GM19324 (cell line): ENCODE measurements around the gene ZSCAN4.

ENCODE experiments used
- ATAC-seq: cut with Tn5 transposase; IDR thresholded peaks from one replicate; pipeline ENCODE4 v1.9.1; 2021; ENCODE audit warnings: mild to moderate bottlenecking, moderate library complexity; ENCODE audit not compliant: unreplicated experiment, low FRiP score

ZSCAN4 gene

DNA sequence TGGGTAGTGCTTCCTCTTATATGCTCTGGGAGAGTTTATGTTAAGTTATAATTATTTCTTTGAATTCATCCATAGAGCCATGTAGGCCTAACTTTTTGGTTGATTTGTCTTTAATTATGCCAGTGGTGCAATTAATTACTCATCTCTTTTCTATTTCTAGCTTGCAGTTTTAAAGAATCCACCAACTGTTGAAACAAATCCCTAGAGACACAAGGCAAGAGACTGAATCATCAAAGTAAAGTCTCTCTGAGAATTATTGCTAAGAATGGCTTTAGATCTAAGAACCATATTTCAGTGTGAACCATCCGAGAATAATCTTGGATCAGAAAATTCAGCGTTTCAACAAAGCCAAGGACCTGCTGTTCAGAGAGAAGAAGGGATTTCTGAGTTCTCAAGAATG, 7.1 kb downstream of the ZSCAN4 start:
- ATAC-seq = no peak

DNA sequence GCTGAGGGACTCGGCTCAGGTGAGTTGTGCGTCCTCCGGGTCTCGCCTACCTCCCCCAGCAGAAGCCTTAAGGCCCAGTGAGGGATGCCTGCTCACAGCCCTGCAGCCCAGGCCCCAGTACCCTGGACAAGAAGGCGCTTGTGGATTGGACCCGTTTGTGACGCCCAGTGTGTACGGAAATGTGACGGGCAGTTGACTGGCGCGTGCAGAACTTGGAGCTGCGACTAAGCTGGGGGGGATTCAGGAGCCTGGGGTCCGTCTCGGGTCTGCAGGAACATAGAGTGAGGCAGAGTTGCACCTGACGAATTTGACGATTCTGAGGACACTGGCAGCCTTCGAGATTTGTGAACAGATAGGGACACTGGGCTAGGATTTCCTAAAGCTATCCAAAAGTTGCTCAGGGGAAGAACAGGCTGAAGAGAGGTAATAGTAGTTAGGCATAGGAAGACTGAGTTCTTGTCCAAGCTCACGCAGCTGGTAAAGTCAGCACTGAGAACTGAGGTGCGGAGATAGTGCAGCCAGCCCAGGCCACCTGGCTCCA, 13.6 kb downstream of the ZSCAN4 start:
- ATAC-seq = no peak

DNA sequence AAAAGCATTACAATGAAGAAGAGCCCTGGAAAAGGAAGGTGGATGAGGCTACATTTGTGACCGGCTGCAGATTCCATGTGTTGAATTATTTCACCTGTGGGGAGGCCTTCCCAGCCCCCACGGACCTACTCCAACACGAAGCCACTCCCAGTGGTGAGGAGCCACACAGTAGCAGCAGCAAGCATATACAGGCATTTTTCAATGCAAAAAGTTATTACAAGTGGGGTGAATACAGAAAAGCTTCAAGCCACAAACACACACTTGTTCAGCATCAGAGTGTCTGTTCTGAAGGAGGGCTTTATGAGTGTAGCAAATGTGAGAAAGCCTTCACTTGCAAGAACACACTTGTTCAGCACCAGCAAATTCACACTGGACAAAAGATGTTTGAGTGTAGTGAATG, 18.0 kb downstream of the ZSCAN4 start:
- no peak for ATAC-seq

DNA sequence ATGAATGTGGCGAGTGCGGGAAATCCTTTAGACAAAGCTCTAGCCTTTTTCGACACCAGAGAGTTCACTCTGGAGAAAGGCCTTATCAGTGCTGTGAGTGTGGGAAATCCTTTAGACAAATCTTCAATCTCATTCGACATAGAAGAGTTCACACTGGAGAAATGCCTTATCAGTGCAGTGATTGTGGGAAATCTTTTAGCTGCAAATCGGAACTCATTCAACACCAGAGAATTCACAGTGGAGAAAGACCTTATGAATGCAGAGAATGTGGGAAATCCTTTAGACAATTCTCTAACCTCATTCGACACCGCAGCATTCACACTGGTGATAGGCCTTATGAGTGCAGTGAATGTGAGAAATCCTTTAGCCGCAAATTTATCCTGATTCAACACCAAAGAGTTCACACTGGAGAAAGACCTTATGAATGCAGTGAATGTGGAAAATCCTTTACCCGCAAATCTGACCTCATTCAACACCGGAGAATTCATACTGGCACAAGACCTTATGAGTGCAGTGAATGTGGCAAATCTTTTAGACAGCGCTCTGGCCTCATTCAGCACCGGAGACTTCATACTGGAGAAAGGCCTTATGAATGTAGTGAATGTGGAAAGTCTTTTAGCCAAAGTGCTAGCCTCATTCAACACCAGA, 18.8 kb downstream of the ZSCAN4 start:
- no peak for ATAC-seq

DNA sequence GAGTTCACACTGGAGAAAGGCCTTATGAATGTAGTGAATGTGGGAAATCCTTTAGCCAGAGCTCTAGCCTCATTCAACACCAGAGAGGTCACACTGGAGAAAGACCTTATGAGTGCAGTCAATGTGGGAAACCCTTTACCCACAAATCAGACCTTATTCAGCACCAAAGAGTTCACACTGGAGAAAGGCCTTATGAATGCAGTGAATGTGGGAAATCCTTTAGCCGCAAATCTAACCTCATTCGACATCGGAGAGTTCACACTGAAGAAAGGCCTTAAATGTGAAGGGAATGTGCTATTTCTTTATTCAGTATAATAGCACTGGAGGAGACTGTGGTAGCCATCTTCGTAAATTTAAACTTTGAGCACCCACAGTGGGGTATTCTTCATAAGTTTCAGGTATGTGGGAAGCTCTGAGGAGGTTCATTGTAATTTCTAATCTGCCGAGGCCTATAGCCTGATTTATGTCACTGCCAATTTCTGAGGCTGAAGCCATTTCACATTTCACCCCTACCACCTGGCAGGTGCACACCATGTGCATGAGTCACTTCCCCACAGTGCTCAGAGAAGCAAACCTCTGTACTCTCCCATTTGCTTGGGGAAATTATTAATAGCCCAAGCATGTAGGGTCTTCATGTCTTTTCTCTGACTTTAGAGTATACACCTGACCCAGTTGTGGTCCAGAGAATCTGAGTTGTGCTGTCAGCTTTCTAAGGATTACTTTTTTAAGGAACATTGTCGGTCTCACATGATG, 19.5 kb downstream of the ZSCAN4 start:
- no peak for ATAC-seq

DNA sequence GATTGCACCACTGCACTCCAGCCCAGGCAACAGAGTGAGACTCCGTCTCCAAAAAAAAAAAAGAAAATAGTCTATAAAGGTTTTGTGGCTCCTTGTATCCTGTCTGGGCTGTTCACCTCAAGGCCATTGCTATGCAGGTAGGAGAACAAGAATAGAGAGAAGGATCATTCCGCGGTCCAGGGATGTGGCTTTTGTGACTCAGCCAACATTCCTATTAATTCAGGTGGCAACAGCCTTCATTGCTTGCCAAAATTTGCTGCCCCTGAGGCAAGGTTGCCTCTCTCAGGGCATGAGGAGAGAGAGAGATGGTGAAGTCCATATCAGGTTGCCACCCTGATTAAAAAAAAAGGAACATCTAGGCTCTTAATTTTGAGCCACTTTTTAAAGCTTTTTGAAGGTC, 21.0 kb downstream of the ZSCAN4 start:
- ATAC-seq = no peak

DNA sequence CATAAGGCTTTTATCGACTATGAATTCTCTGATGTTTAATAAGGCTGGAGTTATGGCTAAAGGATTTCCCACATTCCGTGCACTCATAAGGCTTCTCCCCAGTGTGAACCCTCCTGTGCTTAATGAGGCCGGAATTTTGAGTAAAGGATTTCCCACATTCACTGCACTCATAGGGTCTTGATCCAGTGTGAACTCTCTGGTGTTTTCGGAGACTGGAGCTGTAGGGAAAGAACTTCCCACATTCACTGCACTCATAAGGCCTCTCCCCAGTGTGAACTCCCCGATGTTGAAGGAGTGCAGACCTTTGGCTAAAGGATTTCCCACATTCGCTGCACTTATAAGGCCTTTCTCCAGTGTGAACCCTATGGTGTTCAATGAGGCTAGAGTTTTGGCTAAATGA, 32.9 kb downstream of the ZSCAN4 start:
- no peak for ATAC-seq

DNA sequence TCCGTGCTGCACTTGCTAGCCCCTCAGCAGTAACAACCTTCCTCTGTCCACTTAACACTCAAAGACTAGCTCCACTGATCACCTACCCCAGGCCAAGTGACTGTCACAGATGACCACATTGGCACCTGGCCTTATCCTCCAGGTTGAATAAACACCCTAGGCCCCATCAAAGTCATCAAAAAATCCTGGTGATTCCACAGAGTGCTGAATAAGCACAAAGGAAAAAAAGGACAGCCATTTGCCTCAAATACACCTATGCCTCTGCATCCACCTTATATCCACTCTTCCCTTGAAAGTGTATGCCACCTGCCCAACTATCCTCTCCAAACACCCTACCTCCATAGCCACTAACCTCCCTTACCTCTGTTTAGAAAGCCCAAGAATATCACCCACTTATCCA, 37.6 kb downstream of the ZSCAN4 start:
- no peak for ATAC-seq

DNA sequence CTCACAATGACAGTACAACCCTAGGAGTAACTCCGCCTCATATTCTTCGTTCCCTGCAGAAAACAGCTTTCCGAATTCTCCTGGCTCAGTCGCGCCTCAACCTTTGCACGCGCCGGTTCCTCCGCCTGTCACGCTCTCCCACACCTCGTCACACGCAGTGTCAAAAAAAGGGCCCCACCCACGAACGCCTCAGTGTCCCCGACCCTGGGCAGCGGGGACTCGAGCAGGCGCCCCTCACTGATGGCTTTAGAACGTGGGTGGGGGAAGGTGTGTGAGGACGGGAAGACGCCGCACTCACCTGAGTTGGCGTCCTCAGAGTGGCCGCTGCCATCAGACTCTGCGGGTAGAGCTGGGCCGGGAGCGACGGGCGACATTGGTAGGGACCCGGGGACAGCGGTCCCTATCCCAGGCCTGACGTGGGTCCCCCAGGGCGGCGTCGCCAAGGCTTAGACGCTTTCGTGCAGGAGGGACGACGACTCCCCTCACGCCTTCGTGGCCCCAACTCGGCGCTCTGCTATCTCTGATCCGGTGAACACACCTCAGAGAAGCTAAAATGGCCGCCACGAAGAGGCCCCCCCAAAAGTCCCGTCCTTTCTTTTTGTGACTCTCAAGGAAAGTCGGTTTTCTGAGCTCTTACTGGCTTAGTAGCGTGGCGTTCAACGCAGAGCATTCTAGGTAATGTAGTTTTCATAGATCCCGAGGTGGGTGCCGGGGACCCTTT, 40.1 kb downstream of the ZSCAN4 start, which contains the start of gene ZNF154:
Gene ZNF154, minus strand, starts transcription at position 564 of the 721 bp plus-strand sequence. Its CDS starts 233 bp downstream, at position 331.
- ATAC-seq = no peak

DNA sequence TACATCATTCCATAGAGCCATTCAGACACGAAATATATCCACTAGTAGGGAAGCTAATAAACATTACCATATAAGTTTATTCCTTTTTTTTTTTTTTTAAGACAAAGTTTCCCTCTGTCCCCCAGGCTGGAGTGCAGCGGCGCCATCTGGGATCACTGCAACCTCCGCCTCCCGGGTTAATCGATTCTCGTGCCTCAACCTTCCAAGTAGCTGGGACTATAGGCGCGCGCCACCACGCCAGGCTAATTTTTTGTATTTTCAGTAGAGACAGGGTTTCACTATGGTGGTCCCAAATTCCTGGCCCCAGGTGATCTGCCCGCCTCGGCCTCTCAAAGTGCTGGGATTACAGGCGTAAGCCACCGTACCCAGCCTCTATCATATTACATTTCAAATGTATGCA, 40.9 kb downstream of the ZSCAN4 start:
- ATAC-seq = no peak

DNA sequence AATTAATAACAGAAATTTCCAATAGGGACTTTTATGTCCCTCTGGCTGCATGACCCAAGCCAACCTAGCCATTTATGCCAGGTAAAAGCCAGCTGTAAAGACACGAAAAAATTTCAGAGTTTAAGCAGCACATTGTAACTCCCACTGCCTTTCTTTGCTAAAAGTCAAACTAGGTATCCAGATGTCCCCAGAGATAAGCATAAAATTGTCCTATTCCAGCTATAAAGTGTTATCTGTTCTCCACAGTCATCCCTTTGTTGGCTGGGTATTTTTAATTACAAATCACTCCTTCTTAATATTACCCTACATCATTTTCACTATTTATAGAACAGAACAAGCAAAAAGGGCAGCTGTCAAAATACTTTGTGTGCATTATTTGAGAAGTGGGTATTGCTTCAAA, 43.5 kb downstream of the ZSCAN4 start:
- ATAC-seq = no peak

DNA sequence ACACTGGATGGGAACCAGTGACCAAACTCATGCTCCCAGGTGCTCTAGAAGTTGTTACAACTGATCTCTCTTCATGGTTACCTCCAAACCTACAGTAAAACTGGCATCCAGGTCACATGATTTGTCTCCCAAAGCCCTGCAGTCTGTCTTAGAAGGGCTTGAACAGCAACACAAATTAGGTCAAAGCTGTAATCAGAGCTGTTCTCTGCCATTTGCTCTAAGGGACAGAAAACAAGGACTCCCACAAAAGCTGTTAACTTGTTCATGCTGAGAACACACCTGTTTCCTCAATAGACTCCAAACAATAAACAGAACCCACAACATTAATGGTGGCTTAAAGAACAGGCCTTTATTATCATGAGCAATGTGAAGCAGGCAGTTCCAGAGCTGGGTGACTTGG, 50.7 kb downstream of the ZSCAN4 start:
- no peak for ATAC-seq

DNA sequence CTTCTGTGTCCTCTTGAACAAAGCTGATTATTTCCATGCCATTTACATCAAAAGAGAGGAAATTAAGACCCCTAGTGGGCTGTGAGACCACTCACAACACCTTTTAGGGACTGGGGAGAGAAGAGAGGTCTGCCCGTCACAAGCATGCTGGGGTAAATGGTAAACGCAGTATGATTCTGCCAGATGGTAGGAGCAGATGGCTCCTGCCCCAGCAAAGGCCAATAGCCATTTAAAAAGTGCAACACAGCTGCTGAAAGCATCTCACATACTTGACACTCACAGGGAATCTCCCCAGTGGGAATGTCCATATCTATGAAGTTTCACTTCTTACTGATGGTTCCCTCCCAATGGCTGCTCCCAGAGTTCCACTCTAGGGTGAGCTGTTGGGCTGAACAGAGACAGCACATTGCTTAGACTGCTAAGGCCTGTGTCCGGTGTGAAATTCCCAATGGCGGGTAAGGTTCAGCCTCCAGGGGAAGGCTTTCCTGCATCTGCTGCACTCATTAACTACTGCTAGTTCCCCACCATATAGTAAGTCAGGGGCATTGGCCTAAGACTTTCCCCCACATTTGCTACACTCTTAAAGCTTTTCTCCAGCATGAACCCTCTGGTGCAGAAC, 51.3 kb downstream of the ZSCAN4 start:
- no peak for ATAC-seq

DNA sequence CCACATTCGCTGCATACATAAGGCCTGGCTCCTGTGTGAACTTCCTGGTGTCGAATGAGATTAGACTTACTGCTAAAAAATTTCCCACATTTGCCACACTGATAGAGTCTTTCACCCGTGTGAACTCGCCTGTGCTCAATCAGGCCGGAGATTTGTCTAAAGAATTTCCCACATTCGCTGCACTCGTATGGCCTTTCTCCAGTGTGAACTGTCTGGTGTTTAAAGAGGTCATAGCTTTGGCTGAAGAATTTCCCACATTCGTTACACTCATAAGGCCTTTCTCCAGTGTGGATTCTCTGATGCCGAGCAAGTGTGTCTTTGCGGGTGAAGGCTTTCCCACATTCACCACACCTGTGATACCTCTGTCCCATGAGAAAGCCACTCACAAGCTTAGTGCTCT, 52.1 kb downstream of the ZSCAN4 start:
- no peak for ATAC-seq
